Body of pancreas (tissue), 4 donors: Measurements from ENCODE around the gene AMY1C.
"Not testable (repeated sequence)": the region's sequence is repeated elsewhere in the genome, so short reads cannot be mapped to it uniquely, and the experiment has no call there.

Experiments used
- POLR2A ChIP-seq, 3 donors: fragments of 450-650 bp; IDR thresholded peaks; one replicate each; pipeline ENCODE4 v1.6.1; 2016; ENCODE audit warnings: antibody characterized with exemption in 3 of 3, mild to moderate bottlenecking in 2 of 3
- TF ChIP-seq, protein P1 (sequence below), 7 experiments: fragments of 450-650 bp in 4 of 7; fragments of 200-600 bp in 3 of 7; sonication (generic) in 3 of 7; IDR thresholded peaks; one replicate each; pipeline ENCODE4 v1.5.1; 2016 to 2019; ENCODE audit warnings: antibody characterized with exemption in 7 of 7

DNA sequence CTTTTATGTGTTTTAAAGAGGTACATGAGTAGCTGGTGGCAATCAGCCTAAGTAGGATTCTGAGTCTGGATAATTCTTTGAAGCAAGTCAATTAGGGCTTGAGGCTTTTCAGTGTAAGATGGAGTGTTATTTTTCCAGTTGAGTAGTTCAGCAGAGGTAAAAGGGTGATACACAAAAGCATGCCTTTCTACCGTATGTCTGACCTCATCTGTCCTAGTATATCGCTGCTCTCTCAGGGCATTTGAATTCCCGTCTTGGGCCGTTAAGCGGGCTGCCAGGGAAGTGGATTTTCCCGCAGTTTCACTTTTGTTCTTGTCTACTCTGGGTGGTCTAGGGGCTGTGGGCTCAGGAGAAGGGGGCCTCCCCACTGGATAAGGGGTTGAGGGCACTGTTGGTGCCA, 1.4 kb upstream of the AMY1C start:
- TF ChIP-seq, protein P1, sequence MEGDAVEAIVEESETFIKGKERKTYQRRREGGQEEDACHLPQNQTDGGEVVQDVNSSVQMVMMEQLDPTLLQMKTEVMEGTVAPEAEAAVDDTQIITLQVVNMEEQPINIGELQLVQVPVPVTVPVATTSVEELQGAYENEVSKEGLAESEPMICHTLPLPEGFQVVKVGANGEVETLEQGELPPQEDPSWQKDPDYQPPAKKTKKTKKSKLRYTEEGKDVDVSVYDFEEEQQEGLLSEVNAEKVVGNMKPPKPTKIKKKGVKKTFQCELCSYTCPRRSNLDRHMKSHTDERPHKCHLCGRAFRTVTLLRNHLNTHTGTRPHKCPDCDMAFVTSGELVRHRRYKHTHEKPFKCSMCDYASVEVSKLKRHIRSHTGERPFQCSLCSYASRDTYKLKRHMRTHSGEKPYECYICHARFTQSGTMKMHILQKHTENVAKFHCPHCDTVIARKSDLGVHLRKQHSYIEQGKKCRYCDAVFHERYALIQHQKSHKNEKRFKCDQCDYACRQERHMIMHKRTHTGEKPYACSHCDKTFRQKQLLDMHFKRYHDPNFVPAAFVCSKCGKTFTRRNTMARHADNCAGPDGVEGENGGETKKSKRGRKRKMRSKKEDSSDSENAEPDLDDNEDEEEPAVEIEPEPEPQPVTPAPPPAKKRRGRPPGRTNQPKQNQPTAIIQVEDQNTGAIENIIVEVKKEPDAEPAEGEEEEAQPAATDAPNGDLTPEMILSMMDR (IDR thresholded peaks at IDR 0.05) = not testable (repeated sequence)
- TF ChIP-seq POLR2A (IDR thresholded peaks at IDR 0.05) = not testable (repeated sequence)
